HPDE6-E6E7 (cell line): ENCODE results near the gene CATSPERD.

Source experiments
- DNase-seq: peaks from one replicate; pipeline ENCODE4 v3.0.0; 2011; ENCODE audit warnings: missing footprints; ENCODE audit errors: extremely low spot score

The CATSPERD gene

GRCh38 chr19:5827342-5827890, 107.0 kb downstream of the CATSPERD start:
- no peak for DNase-seq

GRCh38 chr19:5827891-5828660, 107.6 kb downstream of the CATSPERD start:
- peak; percentile 94 for DNase-seq
